IPS DF 19.7 (cell line): ENCODE measurements around the gene MTR.
"Not testable (repeated sequence)": the region's sequence is repeated elsewhere in the genome, so short reads cannot be mapped to it uniquely, and the experiment has no call there.

Experiments
- DNase-seq: peaks from one replicate; pipeline ENCODE4 v3.0.0-alpha.2; 2013; ENCODE audit warnings: low read depth, low spot score

The MTR gene

GRCh38 chr1:236833575-236833974 lies 38.5 kb downstream of the MTR start:
- no peak for DNase-seq

DNA sequence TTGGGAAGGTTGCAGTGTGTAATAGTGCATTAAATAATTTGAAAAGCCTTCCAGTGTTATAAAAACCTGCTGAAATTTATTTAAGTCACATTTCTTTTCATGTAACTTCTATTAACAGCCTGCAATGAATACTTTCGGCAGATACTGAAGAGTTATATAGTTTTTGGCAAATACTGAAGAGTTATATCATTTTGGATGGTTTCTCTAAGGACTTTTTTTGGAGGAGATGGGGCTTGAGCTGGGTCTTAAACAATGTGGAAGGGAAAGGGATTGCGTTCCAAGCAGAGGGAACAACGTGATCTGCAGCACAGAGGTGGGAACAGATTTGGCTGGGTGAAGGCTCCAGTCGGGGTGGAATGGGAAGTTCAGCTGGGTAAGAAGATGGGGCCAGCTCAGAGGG lies 39.8 kb downstream of the MTR start:
- no peak for DNase-seq

- no peak for DNase-seq
These were observed 40.4 kb downstream of the MTR start for GRCh38 chr1:236835491-236835890.

DNA sequence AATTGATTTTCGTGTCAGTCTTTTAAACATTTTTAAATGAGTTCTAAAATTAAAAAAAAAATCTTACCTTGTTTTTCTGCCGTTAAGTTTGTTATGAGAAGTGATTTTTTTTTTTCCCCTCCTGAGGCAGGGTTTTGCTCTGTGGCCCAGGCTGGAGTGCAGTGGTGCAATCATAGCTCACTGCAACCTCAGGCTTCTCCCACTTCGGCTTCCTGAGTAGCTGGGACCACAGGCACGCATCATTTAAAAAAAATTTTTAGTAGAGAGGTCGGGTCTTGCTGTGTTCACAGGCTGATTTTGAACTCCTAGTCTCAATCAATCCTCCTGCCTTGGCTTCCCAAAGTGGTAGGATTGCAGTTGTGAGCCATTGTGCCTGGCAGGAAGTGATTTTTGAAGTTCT lies 41.1 kb downstream of the MTR start:
- DNase-seq = no peak

DNA sequence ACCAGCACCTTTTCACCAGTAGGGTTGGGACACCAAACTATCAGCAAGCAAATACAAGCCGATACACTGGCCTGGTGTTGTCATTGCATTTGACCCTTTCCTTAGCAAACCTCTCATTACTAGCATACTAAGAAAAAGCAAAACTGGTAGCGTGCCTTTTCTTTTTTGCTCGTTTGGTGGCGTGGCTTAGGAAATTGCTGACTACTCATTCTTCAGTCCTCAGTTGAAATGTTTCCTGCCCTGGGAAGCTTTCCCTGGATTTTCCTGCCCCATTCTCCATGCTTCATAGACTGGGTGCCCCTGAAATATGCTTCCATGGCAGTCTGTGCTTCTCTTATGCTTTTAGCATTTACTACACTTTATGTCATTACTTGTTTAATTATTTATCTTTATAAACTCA lies 42.0 kb downstream of the MTR start:
- no peak for DNase-seq

DNA sequence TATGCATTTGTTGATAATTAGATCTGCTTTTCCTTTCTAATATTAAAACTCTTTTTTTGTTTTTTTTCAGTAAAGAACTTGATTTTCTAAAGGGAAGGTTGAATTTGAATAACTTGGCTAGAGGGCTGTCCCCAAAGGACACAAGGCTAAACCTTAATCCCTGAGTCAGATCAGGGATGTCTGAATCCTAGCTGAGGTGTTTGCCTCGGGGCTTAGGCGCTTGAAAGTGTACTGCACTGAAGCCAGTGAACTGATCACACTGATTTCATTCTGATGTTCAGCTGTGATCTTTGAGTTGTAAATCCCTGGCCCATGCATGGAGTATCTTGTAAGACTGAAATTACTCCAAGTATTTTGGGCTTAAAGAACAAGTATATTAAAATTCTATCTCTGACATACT lies 42.8 kb downstream of the MTR start:
- no peak for DNase-seq

- no peak for DNase-seq
These were observed 46.2 kb downstream of the MTR start for GRCh38 chr1:236841341-236841740.

DNA sequence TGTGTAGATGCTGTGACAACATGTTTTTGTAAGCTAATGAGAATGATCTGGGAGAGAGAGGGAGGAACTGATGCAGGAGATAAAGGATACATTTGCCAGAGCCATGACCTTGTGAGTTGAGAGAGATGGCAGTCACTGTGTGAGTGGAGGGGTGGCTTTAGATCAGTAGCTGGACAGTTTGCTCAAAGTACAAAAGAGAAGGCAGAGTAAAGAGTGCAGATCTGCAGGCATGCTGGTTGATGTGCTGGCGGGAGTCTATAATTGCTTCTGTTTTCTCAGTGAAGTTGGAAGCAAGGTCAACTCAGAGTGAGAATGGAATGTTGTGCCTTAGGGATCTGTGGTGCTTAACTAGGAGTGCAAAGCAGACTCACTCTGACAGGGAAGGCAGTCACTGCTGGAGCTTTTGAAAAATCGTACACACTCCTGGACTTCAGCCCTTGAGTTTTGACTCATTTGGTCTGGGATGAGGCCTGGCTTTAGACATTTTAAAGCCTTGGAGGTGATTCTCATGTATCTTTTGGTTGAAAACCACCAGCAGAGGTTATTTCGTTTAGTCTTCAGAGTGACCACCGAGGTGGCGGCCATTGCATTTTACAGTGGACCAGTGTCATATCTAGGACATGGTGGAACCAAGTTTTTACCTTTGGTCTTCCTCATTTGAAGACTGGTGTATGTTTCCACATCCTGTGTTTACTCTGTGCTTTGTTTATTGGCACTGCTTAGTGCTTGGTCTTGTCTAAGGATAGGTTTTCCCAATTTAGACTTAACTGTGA lies 49.6 kb downstream of the MTR start:
- DNase-seq = no peak

DNA sequence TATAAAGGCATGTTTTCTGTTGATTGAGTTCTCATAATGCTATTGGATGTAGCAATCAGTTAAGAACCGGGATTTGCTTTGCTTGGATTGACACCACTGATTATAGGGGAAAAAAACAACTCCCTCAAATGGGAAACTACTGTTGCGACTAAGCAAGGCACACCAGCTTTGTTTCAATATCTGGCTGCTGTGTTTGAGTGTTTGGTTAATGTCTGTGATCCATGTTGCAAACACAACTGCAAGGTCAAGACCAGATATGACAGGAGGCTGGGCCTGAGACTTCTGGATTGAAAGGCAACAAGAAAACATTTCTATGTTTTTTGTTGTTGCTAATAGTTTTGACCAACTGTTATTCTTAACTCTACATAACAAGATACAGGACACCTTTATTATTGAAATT lies 50.7 kb downstream of the MTR start:
- DNase-seq = no peak

GRCh38 chr1:236848274-236848923 lies 53.3 kb downstream of the MTR start:
- no peak for DNase-seq

- DNase-seq = no peak
These were observed 55.2 kb downstream of the MTR start for GRCh38 chr1:236850077-236850979.

DNA sequence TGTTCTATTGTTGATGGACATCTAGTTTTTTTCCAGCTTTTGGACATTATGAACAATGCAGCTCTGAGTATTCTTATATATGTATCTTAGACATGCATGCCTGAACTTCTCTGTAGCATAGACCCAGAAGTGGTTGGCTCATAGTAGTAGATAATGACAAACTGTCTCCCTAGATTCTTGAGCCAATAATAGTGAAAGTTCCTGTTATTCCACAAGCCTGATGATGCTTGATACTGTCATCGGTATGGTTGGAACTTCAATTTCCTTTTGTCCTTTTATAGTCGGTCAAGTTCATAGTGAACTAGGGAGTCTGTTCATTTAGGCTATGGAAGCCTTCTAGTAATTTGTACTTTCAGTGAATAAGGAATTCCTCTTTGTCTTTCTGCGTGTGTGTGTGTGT lies 56.8 kb downstream of the MTR start:
- DNase-seq = no peak

GRCh38 chr1:236853921-236854604 lies 59.0 kb downstream of the MTR start:
- DNase-seq = no peak

DNA sequence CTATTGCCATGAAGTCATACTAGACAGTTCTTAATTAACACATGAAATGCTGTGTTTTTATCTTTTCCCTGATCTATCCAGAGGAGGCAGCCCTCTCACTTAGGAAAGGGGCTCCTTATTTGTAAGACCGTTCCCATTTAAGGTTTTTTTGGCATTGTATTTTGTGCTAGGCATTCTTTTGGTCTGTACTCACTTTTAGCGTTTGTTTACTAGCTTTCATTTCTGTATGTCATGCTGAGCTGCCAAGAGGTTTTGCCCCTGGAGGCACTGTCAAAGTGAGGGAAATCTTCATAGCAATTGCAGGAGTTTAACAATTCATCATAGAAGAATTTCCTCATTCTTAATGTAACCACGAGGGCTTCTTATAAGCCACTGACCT lies 59.5 kb downstream of the MTR start:
- no peak for DNase-seq

DNA sequence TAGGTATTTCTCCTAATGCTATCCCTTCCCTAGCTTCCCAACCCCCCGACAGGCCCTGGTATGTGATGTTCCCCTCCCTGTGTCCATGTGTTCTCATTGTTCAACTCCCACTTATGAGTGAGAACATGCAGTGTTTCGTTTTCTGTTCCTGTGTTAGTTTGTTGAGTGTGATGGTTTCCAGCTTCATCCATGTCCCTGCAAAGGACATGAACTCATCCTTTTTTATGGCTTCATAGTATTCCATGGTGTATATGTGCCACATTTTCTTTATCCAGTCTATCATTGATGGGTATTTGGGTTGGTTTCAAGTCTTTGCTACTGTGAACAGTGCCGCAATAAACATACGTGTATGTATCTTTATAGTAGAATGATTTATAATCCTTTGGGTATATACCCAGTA lies 61.6 kb downstream of the MTR start:
- not testable (repeated sequence) for DNase-seq

- no peak for DNase-seq
These were observed 63.1 kb downstream of the MTR start for GRCh38 chr1:236858165-236858564.

DNA sequence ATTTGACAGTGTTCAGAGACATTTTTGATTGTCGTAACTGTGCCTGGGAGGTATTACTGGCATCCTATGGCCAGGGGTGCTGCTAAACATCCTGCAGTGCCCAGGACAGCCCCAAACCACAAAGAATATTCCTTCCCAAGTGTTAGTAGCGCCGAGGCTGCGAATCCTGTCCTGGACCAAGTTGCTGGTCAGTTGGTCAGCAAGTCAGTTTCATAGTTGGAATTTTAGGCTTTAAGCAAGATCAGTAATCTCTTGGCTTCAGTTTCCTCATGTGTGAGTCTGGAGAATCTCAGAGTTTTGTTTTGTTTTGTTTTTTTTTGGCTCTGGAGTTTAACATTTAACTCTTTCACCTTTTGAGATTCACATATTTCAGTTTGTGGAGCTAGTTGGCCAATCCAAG lies 65.0 kb downstream of the MTR start:
- DNase-seq = no peak

- DNase-seq = no peak
These were observed 65.6 kb downstream of the MTR start for GRCh38 chr1:236860674-236861073.

DNA sequence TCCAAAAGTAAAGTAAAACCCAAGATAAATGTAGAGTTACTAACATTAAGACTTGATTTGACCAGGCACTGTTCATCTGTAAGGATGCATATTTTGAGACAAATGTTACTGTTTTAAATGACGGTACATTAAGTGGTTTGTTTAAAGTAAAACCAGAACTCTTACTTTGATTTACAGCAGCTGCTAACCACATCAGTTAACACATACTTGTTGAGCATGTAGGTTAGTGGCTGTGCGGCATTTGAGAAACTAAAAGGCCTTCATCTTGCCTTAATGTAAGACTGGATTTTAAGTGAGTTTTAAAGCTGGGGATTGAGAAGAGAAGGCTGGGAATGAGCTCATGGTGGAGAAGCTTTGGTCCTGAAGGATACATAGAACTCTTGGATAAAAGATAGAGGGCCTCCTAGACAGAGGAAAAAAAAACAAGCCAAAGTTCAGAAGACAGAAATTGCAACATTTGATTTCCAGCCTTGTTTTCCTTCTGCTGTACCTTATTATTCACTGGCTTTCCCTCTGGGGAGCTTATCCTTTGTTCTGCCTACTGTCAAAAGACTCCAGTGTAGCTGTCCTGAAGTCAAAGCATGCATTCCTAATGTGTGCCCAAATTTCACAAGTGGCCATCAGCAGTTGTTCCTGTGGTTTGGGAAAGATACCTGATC lies 66.6 kb downstream of the MTR start:
- no peak for DNase-seq

DNA sequence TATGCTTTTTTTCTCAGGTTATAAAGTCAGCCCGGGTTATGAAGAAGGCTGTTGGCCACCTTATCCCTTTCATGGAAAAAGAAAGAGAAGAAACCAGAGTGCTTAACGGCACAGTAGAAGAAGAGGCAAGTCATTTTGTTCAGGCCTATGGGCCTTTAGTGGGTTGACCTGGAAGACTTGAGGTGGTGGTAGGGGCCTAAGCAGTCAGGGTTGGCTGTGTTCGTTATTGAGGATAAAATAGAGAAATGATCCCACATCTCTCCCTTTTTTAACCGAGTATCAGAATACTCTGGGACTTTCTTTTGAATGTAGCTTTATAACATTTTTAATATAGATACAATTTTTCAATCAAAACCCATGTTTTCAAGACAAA lies 67.1 kb downstream of the MTR start:
- no peak for DNase-seq

DNA sequence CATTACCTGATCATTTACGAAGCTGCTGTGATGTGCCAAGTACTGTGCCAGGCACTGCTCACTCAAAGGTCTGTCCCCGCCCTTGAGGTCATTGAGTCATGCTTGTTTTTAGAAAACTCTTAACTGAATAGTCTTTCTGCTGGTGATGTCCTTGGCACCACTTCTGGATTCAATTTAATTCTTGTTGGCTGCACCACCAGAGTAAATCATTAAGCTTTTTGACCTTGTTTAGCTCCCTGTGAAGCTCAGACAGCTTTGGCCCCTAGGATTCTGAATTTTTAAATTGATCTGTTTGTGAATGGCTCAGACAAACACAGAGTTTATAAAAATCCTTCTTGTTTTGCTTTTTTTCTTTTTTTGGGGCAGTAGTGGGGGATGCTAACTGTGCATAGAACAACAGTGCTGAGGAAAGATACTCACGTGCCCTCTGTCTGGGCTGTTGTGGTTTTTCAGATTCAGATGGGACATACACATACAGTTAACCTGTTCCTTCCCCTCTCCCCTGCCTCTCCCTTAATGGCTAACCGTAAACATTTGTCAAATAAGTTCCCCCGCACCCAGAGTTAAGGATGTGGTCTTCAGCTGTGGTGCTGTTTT lies 67.6 kb downstream of the MTR start:
- DNase-seq = no peak
